Measurements from ENCODE around the gene GCN1. TPM values are rescaled to one million over a fixed set of nuclear protein-coding genes. Genes with fewer than 3 reads are reported as not detected.

GCN1 gene
- total and polyA plus RNA-seq, 7 donors: 9.2 to 70.3 (median 32.9) TPM

- 81 to 84% methylated on average over 5 of the region's 5 CpGs for WGBS, 2 donors
- Histone ChIP-seq H3K27ac (peak overlapping the region in 3 of 4 donors; percentile 55 to 68 (median 57)), H3K4me1 (peaks cover 0 to 94% (median 89%) of the 10 kb centered on the region in 4 donors), H3K27me3 (no peaks in the 10 kb centered on the region), H3K4me3 (no peak overlapping the region), H3K9me3 (no peaks in the 10 kb centered on the region), H3K36me3 (no peaks in the 10 kb centered on the region)
- intact Hi-C loops (cut with DNase I): no loop called here
- TF ChIP-seq POLR2A (IDR thresholded peaks at IDR 0.05) (no peak), POLR2AphosphoS5 (IDR thresholded peaks at IDR 0.05) (no peak), EP300 (IDR thresholded peaks at IDR 0.05) (no peak), CTCF (IDR thresholded peaks at IDR 0.05) (no peak)
- DNase-seq: no peak
Observed at GRCh38 chr12:120240495-120240833, 45.9 kb upstream of the GCN1 start.

GRCh38 chr12:120239776-120240494 lies 45.4 kb upstream of the GCN1 start:
- H3K27ac ChIP-seq: peak overlapping the region in 2 of 4 donors; percentile 57 to 94
- peaks cover 0 to 94% (median 90%) of the 10 kb centered on the region in 4 donors for H3K4me1 ChIP-seq
- 93 to 94% methylated on average over 2 of the region's 2 CpGs for WGBS, 2 donors

GRCh38 chr12:120238839-120239445 lies 44.4 kb upstream of the GCN1 start:
- WGBS, 2 donors: 63 to 77% methylated on average over 12 of the region's 12 CpGs
- H3K4me1 ChIP-seq: peaks cover 0 to 100% (median 95%) of the 10 kb centered on the region in 4 donors

More at GRCh38 chr12:120239776-120240494, 45.4 kb upstream of the GCN1 start:
- Histone ChIP-seq H3K27me3 (no peaks in the 10 kb centered on the region), H3K4me3 (no peak overlapping the region), H3K36me3 (no peaks in the 10 kb centered on the region), H3K9me3 (no peaks in the 10 kb centered on the region)
- no peak for TF ChIP-seq POLR2A (IDR thresholded peaks at IDR 0.05)
- no peak for TF ChIP-seq POLR2AphosphoS5 (IDR thresholded peaks at IDR 0.05)
- no peak for TF ChIP-seq CTCF (IDR thresholded peaks at IDR 0.05)
- TF ChIP-seq EP300 (IDR thresholded peaks at IDR 0.05): no peak
- intact Hi-C loops (cut with DNase I): no loop called here
- DNase-seq: no peak

GRCh38 chr12:120238217-120238616 lies 43.7 kb upstream of the GCN1 start:
- TF ChIP-seq CTCF (IDR thresholded peaks at IDR 0.05): no peak
- no peak for TF ChIP-seq POLR2AphosphoS5 (IDR thresholded peaks at IDR 0.05)
- TF ChIP-seq POLR2A (IDR thresholded peaks at IDR 0.05): no peak
- TF ChIP-seq EP300 (IDR thresholded peaks at IDR 0.05): no peak
- H3K4me3 ChIP-seq: no peak overlapping the region
- peak; percentile 63 for DNase-seq
- intact Hi-C loops (cut with DNase I): no loop called here
- peaks cover 0 to 100% (median 98%) of the 10 kb centered on the region in 4 donors for H3K4me1 ChIP-seq
- H3K9me3 ChIP-seq: no peaks in the 10 kb centered on the region
- H3K36me3 ChIP-seq: no peaks in the 10 kb centered on the region
- 65 to 81% methylated on average over 9 of the region's 9 CpGs for WGBS, 2 donors
- H3K27me3 ChIP-seq: no peaks in the 10 kb centered on the region
- H3K27ac ChIP-seq: peak overlapping the region; percentile 63 to 95 (median 92)

More at GRCh38 chr12:120238839-120239445, 44.4 kb upstream of the GCN1 start:
- no peak for DNase-seq
- Histone ChIP-seq H3K27me3 (no peaks in the 10 kb centered on the region), H3K4me3 (no peak overlapping the region), H3K27ac (peak overlapping the region; percentile 63 to 95 (median 92)), H3K36me3 (no peaks in the 10 kb centered on the region), H3K9me3 (no peaks in the 10 kb centered on the region)
- TF ChIP-seq POLR2A (IDR thresholded peaks at IDR 0.05): no peak
- no peak for TF ChIP-seq POLR2AphosphoS5 (IDR thresholded peaks at IDR 0.05)
- no peak for TF ChIP-seq EP300 (IDR thresholded peaks at IDR 0.05)
- TF ChIP-seq CTCF (IDR thresholded peaks at IDR 0.05): no peak
- intact Hi-C loops (cut with DNase I): no loop called here
